ENCODE data around the gene FAM107B. TPM values are rescaled to one million over a fixed set of nuclear protein-coding genes. Genes with fewer than 3 reads are reported as not detected.

Gene FAM107B
- total and polyA plus RNA-seq, 4 donors, result 24.9 to 58.1 (median 30.9) TPM

DNA sequence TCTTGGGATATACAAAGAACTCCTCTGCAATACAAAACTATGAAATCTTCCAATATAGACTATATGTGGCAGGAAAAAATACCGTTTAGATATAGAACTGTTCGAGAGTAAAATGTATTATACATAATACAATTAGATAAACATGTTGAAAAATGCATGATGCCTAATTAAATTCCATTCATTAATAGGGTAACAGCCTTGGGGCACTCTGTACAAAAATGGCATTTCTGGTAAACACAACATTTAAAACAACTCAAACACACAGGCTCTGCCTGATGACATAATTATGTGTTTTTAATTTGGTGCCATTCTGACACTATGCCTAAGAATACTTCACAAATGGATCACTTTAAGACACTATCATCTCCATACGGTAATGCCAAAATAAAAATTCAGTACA, 180.9 kb downstream of the FAM107B start:
- DNase-seq (ENCODE audit: low spot score), result no peak
- Histone ChIP-seq H3K27ac (ENCODE audit: low read depth in 1 of 2, low read length in 2 of 2) (no peak overlapping the region), H3K36me3 (ENCODE audit: control insufficient read depth in 4 of 4, insufficient read depth in 3 of 4, low read depth in 1 of 4, low read length in 3 of 4) (peaks cover 0 to 5% (median 3%) of the 10 kb centered on the region in 4 donors), H3K9me3 (ENCODE audit: control insufficient read depth in 4 of 4, low read length in 3 of 4) (no peaks in the 10 kb centered on the region), H3K4me3 (ENCODE audit: low read depth in 1 of 3, low read length in 3 of 3) (no peak overlapping the region), H3K4me1 (ENCODE audit: control insufficient read depth in 4 of 4, insufficient read depth in 4 of 4, low read length in 3 of 4) (peaks cover 4 to 45% (median 26%) of the 10 kb centered on the region in 4 donors), H3K27me3 (ENCODE audit: control insufficient read depth in 4 of 4, insufficient read depth in 4 of 4, low read length in 3 of 4) (no peaks in the 10 kb centered on the region), H3K9ac (ENCODE audit: low read depth in 1 of 2, low read length in 2 of 2) (no peak overlapping the region)
- 93% methylated on average over 3 of the region's 3 CpGs for WGBS
- TF ChIP-seq YY1 (IDR thresholded peaks at IDR 0.05) (no peak), EGR1 (IDR thresholded peaks at IDR 0.05; ENCODE audit: low read depth in 2 of 2) (no peak), SP1 (IDR thresholded peaks at IDR 0.05) (no peak)
- TF ChIP-seq, protein P1, sequence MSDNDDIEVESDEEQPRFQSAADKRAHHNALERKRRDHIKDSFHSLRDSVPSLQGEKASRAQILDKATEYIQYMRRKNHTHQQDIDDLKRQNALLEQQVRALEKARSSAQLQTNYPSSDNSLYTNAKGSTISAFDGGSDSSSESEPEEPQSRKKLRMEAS (IDR thresholded peaks at IDR 0.05), result no peak

DNA sequence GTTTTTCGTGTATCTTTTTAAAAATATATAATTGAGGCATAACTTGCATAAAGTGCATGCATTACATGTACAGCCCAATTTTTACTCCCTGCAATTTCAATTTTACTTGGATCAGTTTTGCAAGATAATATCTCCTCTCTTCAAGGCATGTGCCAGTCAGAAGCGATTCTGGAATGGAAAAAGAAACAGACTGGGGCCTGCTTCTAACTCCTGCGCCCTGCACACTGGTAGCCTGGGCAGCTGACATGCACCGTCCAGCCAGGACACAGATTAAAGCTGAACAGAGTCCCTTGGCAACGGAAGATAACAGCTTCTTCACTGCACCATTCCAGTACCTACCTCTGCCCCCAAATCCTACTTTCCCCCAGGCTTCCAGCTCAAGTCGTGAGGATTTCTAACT, 182.1 kb downstream of the FAM107B start:
- WGBS, result 76% methylated on average over 6 of the region's 6 CpGs
- Histone ChIP-seq H3K4me3 (ENCODE audit: low read depth in 1 of 3, low read length in 3 of 3) (no peak overlapping the region), H3K4me1 (ENCODE audit: control insufficient read depth in 4 of 4, insufficient read depth in 4 of 4, low read length in 3 of 4) (peaks cover 12 to 52% (median 35%) of the 10 kb centered on the region in 4 donors), H3K9ac (ENCODE audit: low read depth in 1 of 2, low read length in 2 of 2) (no peak overlapping the region), H3K27ac (ENCODE audit: low read depth in 1 of 2, low read length in 2 of 2) (peak overlapping the region; percentile 11 to 52), H3K36me3 (ENCODE audit: control insufficient read depth in 4 of 4, insufficient read depth in 3 of 4, low read depth in 1 of 4, low read length in 3 of 4) (peaks cover 0 to 3% (median under 1%) of the 10 kb centered on the region in 4 donors), H3K27me3 (ENCODE audit: control insufficient read depth in 4 of 4, insufficient read depth in 4 of 4, low read length in 3 of 4) (no peaks in the 10 kb centered on the region), H3K9me3 (ENCODE audit: control insufficient read depth in 4 of 4, low read length in 3 of 4) (no peaks in the 10 kb centered on the region)
- DNase-seq (ENCODE audit: low spot score), result no peak
- no peak for TF ChIP-seq FOXA1 (IDR thresholded peaks at IDR 0.05)
- TF ChIP-seq EGR1 (IDR thresholded peaks at IDR 0.05; ENCODE audit: low read depth in 2 of 2), result no peak
- no peak for TF ChIP-seq NR2F2 (IDR thresholded peaks at IDR 0.05)
- no peak for TF ChIP-seq SP1 (IDR thresholded peaks at IDR 0.05)
- no peak for TF ChIP-seq RAD21 (IDR thresholded peaks at IDR 0.05)
- no peak for TF ChIP-seq RXRA (IDR thresholded peaks at IDR 0.05)
- no peak for TF ChIP-seq YY1 (IDR thresholded peaks at IDR 0.05)
- no peak for TF ChIP-seq TAF1 (conservative IDR thresholded peaks at IDR 0.05)
- TF ChIP-seq, protein P2, sequence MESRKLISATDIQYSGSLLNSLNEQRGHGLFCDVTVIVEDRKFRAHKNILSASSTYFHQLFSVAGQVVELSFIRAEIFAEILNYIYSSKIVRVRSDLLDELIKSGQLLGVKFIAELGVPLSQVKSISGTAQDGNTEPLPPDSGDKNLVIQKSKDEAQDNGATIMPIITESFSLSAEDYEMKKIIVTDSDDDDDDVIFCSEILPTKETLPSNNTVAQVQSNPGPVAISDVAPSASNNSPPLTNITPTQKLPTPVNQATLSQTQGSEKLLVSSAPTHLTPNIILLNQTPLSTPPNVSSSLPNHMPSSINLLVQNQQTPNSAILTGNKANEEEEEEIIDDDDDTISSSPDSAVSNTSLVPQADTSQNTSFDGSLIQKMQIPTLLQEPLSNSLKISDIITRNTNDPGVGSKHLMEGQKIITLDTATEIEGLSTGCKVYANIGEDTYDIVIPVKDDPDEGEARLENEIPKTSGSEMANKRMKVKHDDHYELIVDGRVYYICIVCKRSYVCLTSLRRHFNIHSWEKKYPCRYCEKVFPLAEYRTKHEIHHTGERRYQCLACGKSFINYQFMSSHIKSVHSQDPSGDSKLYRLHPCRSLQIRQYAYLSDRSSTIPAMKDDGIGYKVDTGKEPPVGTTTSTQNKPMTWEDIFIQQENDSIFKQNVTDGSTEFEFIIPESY (IDR thresholded peaks at IDR 0.05), result no peak
- TF ChIP-seq, protein P3, sequence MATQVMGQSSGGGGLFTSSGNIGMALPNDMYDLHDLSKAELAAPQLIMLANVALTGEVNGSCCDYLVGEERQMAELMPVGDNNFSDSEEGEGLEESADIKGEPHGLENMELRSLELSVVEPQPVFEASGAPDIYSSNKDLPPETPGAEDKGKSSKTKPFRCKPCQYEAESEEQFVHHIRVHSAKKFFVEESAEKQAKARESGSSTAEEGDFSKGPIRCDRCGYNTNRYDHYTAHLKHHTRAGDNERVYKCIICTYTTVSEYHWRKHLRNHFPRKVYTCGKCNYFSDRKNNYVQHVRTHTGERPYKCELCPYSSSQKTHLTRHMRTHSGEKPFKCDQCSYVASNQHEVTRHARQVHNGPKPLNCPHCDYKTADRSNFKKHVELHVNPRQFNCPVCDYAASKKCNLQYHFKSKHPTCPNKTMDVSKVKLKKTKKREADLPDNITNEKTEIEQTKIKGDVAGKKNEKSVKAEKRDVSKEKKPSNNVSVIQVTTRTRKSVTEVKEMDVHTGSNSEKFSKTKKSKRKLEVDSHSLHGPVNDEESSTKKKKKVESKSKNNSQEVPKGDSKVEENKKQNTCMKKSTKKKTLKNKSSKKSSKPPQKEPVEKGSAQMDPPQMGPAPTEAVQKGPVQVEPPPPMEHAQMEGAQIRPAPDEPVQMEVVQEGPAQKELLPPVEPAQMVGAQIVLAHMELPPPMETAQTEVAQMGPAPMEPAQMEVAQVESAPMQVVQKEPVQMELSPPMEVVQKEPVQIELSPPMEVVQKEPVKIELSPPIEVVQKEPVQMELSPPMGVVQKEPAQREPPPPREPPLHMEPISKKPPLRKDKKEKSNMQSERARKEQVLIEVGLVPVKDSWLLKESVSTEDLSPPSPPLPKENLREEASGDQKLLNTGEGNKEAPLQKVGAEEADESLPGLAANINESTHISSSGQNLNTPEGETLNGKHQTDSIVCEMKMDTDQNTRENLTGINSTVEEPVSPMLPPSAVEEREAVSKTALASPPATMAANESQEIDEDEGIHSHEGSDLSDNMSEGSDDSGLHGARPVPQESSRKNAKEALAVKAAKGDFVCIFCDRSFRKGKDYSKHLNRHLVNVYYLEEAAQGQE (IDR thresholded peaks at IDR 0.05), result no peak
- TF ChIP-seq FOXA2 (IDR thresholded peaks at IDR 0.05), result no peak
- TF ChIP-seq HNF4G (IDR thresholded peaks at IDR 0.05), result no peak

DNA sequence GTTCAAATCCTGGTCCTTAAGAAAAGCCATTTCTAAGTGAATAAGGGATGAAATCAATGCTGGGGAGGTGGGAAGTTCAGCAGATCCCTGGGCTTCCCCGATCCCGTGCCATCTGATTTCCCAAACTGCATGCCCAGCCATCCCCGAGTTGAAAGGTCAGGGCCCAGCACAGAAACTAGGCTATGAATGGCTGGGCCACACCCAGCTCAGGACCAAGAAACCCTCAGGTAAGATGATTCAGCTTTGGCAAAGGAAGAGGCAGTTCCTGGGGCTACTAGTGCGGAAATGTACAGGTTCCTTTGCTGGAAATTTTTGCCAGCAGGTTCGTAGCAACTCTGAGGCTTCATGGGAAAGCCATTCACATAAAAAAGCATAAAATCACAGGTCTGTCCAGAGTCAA, 182.7 kb downstream of the FAM107B start:
- Histone ChIP-seq H3K9ac (ENCODE audit: low read depth in 1 of 2, low read length in 2 of 2) (no peak overlapping the region), H3K4me3 (ENCODE audit: low read depth in 1 of 3, low read length in 3 of 3) (no peak overlapping the region), H3K27me3 (ENCODE audit: control insufficient read depth in 4 of 4, insufficient read depth in 4 of 4, low read length in 3 of 4) (no peaks in the 10 kb centered on the region), H3K36me3 (ENCODE audit: control insufficient read depth in 4 of 4, insufficient read depth in 3 of 4, low read depth in 1 of 4, low read length in 3 of 4) (peaks cover 0 to 3% (median under 1%) of the 10 kb centered on the region in 4 donors), H3K9me3 (ENCODE audit: control insufficient read depth in 4 of 4, low read length in 3 of 4) (no peaks in the 10 kb centered on the region), H3K4me1 (ENCODE audit: control insufficient read depth in 4 of 4, insufficient read depth in 4 of 4, low read length in 3 of 4) (peaks cover 13 to 57% (median 40%) of the 10 kb centered on the region in 4 donors), H3K27ac (ENCODE audit: low read depth in 1 of 2, low read length in 2 of 2) (peak overlapping the region; percentile 11 to 52)
- no peak for DNase-seq (ENCODE audit: low spot score)
- 55% methylated on average over 5 of the region's 5 CpGs for WGBS
- peak in 1 of 2 donors; percentile 11 for TF ChIP-seq RAD21 (IDR thresholded peaks at IDR 0.05)
- TF ChIP-seq HNF4G (IDR thresholded peaks at IDR 0.05), result no peak
- peak in 1 of 2 donors; percentile 13 for TF ChIP-seq JUND (IDR thresholded peaks at IDR 0.05)
- TF ChIP-seq RXRA (IDR thresholded peaks at IDR 0.05), result peak in 1 of 2 donors; percentile 69
- TF ChIP-seq, protein P4, sequence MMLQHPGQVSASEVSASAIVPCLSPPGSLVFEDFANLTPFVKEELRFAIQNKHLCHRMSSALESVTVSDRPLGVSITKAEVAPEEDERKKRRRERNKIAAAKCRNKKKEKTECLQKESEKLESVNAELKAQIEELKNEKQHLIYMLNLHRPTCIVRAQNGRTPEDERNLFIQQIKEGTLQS (IDR thresholded peaks at IDR 0.05), result no peak
- no peak for TF ChIP-seq NR2F2 (IDR thresholded peaks at IDR 0.05)
- no peak for TF ChIP-seq YY1 (IDR thresholded peaks at IDR 0.05)
- TF ChIP-seq FOXA1 (IDR thresholded peaks at IDR 0.05), result no peak
- TF ChIP-seq, protein P5, sequence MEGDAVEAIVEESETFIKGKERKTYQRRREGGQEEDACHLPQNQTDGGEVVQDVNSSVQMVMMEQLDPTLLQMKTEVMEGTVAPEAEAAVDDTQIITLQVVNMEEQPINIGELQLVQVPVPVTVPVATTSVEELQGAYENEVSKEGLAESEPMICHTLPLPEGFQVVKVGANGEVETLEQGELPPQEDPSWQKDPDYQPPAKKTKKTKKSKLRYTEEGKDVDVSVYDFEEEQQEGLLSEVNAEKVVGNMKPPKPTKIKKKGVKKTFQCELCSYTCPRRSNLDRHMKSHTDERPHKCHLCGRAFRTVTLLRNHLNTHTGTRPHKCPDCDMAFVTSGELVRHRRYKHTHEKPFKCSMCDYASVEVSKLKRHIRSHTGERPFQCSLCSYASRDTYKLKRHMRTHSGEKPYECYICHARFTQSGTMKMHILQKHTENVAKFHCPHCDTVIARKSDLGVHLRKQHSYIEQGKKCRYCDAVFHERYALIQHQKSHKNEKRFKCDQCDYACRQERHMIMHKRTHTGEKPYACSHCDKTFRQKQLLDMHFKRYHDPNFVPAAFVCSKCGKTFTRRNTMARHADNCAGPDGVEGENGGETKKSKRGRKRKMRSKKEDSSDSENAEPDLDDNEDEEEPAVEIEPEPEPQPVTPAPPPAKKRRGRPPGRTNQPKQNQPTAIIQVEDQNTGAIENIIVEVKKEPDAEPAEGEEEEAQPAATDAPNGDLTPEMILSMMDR (IDR thresholded peaks at IDR 0.05; ENCODE audit: low read depth, low read length, missing input control), result no peak
- TF ChIP-seq, protein P1 (IDR thresholded peaks at IDR 0.05), result peak; percentile 51
- TF ChIP-seq EGR1 (IDR thresholded peaks at IDR 0.05; ENCODE audit: low read depth in 2 of 2), result no peak
- no peak for TF ChIP-seq SP1 (IDR thresholded peaks at IDR 0.05)
- TF ChIP-seq, protein P2 (IDR thresholded peaks at IDR 0.05), result no peak
